LoVo (cell line): ENCODE results near the gene EVA1A.

Experiments used
- DNase-seq: peaks from one replicate; pipeline ENCODE4 v3.0.0-alpha.2; 2016; ENCODE audit warnings: low spot score

Gene EVA1A

GRCh38 chr2:75562513-75562864 is 1.8 kb upstream of the EVA1A start:
- no peak for DNase-seq

- no peak for DNase-seq
Observed at GRCh38 chr2:75561566-75562512, 1.1 kb upstream of the EVA1A start.

DNA sequence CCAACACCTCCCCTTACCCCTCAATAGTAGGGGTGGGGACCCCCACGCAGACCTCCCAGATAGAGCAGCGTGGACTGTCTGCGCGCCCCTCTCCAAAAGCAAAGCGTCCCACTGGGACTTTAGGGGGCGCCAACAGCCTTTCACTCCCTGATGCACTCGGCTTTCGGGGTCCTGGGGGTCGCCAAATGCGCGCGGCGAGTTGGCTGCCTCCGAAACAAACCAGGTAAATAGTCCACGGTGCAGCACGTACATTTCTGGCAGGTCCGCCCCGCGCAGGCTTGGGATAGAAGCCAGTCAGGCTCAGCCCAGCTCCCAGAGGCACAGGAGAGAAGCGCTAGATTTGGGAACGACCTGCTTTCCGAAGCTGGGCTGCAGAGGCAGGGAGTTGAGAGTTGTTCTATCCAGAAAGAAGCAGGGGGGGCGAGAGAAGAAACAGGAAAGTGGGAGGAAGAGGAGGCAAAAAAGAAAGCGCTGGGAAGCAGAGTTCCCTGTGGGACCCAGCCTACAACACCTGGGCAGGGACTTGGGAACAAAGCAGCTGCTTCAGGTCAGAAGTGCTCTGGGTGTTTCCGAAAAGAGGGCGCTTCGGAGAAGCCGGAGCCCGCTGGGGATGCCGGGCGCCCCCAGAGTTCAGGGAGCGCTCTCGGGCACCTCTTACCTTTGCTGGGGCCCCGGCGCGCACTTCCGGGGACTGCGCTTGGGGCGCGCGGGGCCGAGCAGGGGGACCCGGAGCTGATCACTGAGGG is 544 bp downstream of the EVA1A start:
- DNase-seq = no peak

- no peak for DNase-seq
Observed at GRCh38 chr2:75559680-75560021, 1.1 kb downstream of the EVA1A start.

GRCh38 chr2:75558786-75559679 is 1.7 kb downstream of the EVA1A start:
- no peak for DNase-seq

DNA sequence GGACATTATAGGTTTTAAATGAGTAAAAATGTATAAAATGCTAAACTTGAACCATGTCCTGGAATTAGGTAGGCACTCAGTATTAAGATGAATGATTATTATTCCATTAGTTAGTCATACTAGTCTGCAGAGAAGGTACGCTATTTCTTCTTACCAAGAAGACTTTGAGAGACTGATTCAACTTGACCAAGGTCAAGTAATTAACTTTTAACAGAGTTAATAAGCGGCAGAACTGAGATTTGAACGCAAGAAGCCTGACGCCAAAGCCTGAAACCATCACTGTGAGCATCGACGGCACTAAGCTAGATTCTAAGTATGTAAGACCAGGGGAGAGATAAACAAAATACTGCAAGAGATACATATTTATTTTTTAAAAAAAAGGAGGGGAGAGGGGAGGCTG is 2.6 kb downstream of the EVA1A start:
- DNase-seq = no peak

DNA sequence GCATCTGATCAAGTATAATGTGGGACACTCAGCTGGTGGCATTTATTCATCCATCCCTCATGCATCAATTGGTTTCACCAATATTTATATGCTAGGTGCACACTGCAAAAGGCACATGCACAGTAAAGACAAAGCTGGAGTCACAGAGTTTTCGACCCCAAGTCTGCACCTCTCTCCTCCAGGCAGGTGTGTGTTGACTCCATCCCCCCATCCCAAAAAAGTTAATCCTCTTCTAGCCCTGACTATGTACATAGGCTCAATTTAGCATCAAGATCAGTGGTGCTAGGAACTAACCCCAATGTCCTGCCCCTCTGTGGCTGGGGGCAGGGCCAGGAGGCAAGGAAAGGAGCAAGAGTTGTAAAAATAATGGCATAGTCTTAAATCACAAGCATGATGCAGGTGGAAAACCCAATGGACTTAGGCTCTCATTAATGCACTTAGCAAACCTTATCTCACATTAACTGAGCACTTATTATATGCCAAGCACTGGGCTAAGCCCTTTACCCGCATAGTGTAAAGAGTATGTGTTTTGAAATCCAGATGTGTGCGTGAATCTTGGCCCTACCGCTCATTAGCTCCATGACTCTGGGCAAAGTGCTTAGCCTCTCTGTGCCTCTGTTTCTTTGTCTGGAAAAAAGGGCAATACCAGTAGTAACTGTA is 3.1 kb downstream of the EVA1A start:
- no peak for DNase-seq

GRCh38 chr2:75556679-75557366 is 3.9 kb downstream of the EVA1A start:
- DNase-seq = no peak

DNA sequence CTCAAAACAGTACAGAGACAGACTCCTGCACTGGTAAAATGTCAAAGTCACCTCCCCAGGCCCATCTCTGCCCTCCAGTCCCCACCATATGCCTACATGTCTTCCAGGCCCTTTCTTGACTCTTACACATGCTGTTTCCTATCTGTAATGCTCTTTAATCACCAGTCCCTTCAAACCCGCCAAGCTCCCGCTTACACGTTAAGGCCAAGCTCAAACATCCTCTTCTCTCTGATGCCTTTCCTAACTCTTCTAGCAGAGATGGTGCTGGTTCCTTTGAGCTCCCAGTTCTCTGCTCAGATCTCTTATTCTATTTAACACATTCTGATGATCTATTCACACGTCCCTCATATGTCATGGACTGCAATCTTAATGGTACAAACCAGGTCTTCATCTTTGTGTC is 5.0 kb downstream of the EVA1A start:
- DNase-seq = no peak

DNA sequence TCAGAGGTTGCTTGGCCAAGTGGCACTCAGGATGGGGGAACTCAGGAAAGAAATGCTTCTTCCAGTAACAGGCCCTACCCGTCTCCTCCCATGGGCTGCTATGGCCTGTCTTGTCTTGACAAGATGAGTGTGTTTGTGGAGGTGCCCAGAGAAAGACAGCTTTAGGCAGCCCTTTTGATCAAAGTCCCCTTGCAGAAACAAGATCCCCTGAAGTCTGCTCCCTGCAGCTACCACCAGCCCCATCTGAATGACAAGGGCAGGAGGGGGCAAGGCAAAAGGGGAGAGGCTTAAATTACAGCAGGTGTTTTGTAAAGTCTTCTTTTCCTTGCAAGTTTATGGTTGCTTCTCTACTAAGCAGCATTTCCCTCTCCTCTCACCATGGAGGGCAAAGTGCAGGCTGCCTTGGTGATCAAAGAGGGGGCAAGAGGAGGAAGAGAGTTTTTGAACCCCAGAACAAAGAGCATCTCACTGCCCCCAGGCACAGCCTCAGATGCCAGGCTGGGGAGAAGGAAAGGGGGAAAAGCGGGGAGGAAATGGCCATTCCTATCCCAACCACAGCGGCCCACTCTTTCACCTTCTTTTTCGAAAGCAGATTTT is 6.7 kb downstream of the EVA1A start:
- no peak for DNase-seq

DNA sequence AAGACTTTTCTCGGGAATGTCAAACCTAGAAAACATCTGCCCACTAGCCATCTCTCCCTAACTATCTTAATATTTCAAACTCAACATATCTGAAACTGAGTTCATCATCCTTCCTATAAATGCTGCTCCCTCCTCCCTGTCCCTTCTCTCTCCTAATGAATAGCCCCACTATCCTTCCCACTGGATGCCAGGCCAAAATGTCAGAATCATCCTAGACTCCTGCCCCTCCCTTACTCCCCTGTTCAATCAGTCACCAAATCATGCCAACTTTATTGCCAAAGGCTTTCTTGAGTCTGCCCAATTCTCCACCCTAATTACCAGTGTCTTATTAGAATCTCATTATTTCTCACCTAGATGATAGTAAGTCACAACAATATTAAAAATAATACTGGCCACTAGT is 8.5 kb downstream of the EVA1A start:
- DNase-seq = no peak

- DNase-seq = no peak
Observed at GRCh38 chr2:75551434-75551833, 9.3 kb downstream of the EVA1A start.

GRCh38 chr2:75549401-75550253 is 11.1 kb downstream of the EVA1A start:
- DNase-seq = no peak

GRCh38 chr2:75548036-75548573 is 12.6 kb downstream of the EVA1A start:
- no peak for DNase-seq

- DNase-seq = no peak
Observed at GRCh38 chr2:75547345-75548035, 13.2 kb downstream of the EVA1A start.

DNA sequence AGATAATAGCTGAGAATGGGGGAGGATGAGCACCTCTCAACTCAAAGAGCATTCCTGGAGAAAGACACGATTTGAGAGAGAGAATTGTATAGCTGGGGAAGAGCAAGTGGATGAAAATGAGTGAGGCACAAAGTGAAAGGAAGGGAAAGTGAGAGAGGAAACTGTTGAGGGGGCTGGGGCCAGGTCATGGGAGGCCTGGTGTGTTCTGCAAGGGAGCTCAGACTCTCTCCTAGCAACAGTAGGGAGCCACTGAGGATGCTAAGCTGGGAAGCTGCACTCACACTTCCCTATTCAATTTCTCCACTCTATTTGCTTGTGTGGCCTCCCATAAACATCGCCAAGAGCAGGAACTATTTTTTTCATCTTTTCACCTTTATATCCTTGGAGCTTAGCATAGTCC is 14.8 kb downstream of the EVA1A start:
- DNase-seq = no peak

GRCh38 chr2:75545387-75545786 is 15.4 kb downstream of the EVA1A start:
- DNase-seq = no peak

GRCh38 chr2:75543446-75543845 is 17.3 kb downstream of the EVA1A start:
- DNase-seq = no peak

DNA sequence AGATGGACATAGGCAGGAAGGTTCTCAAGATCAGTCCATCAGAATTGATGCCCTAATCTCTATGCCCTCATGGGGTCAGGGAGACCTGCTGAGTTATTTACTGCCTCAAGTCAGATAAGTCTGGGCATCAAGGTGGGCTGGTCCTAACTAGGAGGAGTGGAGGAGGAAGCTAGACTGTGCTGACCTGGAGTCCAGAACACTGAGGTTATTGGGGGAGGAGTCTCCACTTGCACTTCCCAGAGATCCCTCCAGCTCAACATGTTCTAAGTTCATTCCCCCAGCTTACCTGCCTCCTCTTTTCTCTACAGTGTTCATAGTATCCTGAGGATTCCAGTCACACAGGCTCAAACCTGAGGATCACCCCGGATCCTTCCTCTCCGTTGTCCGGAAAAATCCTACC is 19.3 kb downstream of the EVA1A start:
- DNase-seq = no peak
